Pons (tissue), 1 donor: ENCODE data around the gene BBIP1.
A peak's percentile ranks its signal among the peaks of the same experiment; 100 is the strongest.

Experiments used
- DNase-seq: peaks from one replicate; pipeline ENCODE4 v3.0.0-alpha.2; 2016; ENCODE audit warnings: low spot score

The BBIP1 gene

DNA sequence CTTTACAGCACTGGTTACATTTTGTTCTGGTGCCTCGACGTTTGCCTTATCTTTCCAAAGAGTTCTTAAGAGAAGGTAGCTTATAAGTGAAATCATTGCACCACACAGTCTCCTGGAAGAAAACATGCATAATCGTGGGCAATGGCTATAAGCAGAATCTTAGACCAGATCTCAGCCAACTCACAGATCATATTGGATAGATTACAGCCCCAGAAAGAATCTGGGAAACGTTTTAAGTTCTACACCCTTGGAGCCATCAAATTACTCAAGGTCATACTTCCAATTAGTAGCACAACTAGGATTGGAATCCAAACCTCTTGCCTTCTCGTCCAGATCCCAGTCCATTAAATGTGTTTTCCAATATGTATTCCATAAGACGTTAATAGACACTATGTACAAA is 56.0 kb downstream of the BBIP1 start:
- no peak for DNase-seq

DNA sequence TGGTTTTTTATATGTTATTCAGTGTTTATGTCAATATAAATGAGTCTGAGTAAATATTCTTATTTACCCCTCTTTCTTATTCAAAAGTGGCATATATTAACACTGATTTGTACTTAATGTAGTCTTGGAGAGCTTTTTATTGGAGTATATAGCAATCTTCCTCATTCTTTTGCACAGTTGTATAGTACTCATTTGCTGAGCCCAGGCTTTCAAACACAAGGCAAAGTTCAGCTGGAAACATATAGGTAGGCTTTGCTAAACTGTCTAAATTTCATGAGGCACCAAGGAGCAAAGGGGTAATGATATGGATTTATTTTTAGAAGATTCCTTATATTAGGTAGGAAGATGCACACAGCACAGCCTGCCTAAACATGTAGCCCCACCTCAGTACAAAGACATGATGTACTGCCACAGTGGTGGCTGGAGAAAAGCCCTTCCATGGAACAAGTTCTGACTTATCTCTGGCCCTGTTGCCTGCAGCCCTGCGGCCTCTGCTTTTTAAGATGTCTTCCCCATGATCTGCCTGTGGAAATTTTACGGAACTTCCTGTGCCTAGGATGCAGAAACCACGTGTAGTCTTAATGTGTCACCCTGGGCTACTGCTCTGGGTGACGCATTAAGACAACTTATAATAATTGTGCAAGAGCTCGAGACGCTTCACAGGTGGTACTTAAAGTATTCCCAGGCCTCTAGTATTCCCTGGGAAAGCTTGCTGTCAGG is 56.9 kb downstream of the BBIP1 start:
- DNase-seq, result peak; percentile 37

DNA sequence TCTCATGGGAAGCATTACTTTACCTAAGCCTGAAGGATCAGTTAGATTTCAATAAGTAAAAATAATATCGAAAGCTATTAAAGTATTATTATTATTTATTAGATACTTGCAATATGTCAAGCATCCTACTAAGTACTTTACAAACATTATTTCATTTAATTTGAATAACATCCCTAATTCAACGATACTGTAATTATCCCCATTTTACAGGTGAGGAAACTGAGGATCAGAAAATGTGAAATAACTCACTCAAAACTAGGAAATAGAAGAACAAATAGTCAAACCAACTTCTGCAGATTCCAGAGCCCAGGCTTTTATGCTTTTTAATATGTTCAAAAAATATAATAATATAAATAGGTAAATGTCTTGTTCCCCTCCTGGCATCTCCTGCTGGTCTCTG is 57.5 kb downstream of the BBIP1 start:
- DNase-seq, result no peak

DNA sequence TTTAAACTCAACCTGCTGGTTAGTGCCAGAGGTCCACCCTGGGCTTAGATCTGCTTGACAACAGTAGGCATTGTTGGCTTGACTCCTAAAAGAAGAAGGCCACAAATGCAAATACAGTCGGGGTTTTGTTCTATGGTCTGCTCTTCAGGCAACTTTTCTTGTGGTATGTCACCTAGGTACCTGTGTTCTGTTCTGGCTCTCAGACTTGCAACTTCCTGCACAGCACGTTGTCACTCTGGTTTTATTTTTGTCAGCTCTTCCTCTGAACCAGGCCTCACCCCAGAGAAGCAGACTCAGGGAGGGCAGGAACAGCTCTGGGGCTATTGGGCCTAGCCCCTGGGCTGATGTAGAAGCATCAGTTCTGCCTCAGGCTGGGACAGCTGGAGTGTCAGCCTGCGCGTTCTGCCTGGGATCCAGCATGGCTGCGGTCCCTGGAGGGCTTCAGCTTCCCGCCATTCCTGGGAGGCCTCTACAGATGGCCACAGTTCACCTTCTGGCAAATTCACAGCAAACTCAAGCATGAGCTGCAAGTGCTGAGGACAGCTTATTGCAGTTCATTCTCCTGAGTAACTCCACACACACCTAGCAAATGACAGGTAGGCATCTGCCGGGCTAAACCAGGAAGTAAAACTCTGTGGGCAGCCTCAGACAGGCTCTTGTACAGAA is 58.3 kb downstream of the BBIP1 start:
- DNase-seq, result peak; percentile 23

DNA sequence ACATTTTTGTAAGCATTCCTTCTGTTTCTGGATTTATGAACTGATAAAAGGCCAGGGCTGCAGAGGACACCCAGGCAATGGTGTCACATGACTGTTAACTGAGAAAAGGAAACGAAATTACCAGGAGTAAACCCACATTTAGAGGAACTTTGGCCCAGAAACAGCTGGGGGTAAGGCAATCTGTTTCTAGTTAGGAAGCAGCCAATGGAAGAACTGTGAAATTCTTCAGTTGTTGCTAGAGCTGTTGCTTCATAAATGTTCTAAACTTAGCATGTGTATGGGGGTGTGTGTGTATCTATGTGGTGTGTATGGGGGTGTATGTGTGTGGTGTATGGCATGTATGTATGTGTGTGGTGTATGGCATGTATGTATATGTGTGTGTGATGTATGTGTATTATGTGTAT is 59.0 kb downstream of the BBIP1 start:
- peak; percentile 81 for DNase-seq

DNA sequence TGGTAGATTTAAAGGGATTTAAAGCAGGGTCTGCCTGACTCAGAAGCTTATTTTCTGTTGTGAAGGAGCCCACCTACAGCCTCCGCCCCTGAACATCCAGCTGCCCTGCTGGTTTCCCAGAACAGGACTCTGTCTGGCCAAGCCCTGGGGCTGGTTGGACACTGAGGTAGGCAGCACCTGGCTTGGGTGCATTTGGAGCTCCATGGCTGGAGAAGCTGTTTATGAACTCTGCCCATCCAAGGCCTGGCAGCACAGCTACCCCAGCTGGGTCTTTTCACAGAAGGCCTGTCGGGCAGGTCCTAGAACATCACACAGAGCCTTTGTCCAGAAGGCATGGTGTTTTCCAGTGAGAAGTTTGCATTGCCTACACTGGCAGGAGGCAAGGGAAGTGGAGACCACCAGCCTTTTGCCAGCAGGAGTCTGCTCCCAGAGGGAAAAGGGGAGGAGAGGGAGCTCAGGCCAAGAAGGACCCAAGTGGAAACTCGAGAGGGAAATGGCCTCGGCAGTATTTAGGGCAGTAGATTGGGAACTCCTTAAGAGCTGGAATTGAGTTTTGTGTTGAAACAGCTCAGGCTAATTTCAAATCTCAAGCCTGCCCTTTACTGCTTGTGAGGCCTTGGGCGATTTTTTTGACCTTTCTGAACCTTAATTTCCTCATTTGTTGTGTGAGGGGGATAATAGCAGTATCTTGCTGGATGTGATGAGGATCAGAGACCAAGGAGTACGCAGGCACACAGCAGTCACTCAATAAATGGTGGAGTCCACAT is 59.6 kb downstream of the BBIP1 start:
- DNase-seq, result peak; percentile 12

DNA sequence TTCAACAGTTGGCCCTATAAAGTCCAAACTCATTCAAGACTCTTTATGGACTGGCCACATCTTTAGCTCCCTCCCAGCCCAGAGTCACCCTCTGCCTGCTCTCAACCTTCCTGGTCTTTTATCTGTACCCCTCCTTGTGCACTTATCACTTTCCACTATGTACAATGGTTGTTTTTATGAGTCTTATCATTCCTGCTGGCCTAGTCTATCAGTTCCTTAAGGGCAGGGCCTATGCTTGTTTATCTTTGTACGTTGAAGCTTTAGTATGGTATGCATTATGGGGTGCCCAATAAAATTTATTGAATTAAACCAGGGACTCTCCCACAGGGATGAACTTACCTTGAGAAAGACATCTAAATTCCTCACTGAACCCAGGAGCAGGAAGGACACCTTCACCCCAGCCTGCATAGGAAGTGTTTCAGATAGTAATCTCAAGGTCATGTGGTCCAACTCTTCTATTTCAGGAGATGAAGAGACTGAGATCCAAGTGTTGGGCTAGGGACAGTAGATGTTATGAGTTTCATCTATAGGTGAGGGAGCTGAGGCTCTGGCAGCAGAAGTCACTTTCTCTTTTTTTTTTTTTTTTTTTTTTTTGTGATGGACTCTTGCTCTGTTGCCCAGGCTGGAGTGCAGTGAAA is 60.6 kb downstream of the BBIP1 start:
- no peak for DNase-seq

DNA sequence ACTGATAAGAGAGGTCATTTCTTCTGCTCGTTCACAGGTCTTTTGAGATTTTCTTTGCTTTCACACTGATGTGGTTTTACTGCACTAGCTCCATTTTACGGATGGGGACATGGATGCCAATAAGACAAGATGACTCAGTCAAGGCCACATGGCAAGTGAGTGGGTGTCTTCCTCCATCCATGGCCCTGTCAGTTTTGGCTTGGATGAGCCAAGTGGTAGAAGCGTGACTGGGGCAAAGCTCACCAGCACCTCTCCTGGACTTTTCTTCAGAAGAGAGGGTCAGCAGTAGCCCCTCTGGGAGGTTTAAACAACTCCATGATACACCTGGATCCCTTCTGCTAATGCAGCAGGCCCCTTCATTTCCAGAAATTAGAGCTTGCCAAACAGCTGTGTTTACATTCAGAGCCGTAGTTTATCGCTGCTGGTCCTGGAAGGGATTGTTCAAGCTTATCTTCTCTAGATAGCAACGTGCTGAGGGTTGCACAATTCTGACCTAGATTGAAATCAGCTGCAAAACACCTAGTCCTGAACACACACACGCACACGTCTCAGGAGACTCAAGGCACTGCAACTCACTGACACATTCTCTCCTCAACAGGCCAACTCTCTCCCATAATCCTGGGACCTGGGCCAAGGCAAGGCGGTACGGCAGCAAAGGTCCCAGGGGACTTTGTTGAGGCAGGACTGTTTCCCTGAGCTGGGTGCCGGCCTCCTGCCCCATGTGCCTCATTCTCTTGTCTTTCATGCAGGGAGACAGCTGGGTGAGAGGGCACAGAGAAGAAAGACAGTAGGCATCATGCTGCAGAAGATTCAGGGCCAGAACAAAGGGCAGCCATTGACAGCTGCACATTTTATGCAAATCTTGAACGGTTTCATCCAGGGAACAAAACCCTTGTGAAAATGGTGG is 61.5 kb downstream of the BBIP1 start:
- DNase-seq, result peak; percentile 80

DNA sequence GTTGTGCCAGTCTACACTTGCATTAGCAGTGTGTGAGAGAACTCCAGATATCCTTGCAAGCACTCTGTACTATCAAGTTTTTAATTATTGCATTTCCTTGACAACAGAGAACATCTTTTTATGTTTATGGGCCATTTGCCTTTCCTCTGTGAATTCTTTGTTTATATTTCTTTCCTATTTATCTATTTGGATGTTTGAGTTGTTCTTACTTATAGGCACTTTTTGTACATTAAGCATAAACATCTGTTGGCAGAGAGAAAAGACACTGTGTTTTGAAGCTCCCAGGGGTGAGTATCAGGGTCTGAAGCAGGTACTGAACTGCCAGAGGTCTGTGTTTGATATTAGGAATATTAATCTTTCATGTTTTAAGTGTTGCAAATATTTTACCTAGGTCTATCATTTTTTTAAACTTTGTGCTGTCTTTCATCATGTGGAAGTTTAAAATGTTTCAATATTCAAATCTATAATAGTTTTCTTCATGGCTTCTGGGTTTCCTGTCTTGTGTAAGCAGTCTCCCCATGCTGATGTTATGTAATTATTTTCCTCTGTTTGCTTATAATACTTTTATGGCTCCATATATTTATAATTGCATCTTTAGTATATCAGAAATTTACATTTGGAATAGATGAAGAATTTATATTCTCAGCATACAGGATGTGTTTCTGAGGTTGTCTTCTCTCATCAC is 64.9 kb downstream of the BBIP1 start:
- DNase-seq, result no peak

DNA sequence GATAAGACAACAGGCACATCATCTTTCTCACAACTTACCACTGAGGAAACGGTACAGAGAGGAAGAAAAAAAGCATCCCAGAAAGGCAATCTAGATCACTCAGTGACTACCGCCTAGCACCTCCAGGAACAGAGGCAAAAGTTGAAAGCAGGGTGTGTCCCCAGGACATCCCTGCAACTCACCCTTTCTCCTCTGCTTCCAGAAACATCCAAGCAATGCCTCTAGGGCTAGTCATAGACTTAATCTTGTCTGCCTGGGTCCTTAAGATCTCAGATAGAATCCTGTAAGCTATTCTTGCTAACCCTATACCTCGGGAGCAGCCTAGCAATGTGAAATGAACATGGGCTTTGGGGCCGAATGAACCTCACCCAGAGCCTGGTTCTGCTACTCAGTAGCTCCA is 66.0 kb downstream of the BBIP1 start:
- DNase-seq, result no peak

DNA sequence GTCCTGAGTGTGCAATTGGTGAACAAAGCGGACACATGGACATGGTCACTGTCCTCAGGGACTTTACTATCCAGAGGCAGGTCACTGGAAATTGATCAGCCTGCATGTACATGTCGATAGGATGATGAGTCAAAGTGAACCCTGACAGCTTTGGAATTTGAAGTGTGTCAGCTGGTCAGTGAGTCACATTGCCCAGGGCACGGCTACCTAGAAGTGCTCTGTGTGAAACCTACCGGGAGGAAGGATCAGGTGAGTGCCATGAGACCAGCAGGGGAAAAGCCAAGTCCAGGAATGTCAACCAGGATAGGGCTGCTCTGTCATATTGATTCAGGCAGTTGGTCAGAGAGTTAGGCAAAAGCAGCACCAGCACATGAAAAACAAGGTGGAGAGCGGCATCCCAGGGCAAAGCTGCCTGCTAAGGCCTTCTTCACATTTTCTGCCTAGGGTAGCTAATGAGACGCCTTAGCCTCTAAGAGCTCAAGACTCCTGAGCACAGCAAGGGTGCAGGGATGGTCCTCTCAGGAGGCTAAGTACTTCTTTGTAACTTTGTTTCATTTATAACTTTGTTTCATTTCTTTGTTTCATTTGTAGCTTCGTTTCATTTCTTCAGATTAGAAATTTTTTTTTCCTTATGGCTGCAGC is 66.6 kb downstream of the BBIP1 start:
- no peak for DNase-seq

DNA sequence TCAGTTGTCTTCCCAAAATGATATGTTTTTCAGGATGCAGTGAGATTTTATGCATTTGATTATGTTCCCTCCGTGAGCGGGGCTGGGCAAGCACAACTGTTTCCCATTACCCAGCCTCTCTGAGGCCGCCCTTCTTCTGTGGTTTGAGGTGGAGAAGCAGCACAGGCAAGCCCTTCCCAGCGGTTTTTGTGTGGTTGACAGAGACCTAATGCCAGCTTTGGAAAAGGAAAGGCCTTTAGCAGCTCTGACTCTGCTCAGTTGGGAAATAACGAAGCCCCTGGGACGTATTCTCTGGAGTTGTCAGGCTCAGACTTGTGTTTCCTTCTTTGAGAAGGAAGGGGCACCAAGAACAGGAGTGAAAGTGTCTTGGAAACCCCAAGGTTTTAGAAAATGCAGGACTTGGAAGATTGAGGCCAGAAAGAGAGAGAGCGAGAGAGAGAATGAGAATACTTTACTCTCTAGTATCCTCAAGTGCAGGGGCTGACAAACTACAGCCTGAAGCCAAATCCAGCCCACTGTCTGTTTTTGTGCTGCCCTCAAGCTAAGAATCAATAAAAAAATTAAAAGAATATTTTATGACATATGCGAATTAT is 67.9 kb downstream of the BBIP1 start:
- no peak for DNase-seq

DNA sequence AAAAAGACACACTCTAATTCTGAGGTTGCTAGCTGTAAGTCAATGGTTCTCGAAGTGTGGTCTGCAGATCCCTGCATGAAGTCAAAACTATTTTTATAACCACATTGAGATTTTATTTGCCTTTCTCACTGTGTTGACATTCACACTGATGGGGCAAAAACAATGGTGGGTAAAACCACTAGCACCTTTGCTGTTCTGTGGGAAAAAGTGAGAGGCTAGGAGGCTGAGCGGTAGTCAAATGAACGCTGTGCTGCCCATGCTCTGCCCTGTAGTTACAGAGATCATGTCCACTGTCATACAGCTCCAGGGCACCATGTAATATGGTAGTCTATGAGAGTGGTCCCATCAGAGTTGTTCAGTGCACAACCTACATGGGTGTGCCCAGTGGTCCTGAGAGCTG is 68.9 kb downstream of the BBIP1 start:
- no peak for DNase-seq
